ENCODE measurements around the gene SLC13A2.

SLC13A2 gene

DNA sequence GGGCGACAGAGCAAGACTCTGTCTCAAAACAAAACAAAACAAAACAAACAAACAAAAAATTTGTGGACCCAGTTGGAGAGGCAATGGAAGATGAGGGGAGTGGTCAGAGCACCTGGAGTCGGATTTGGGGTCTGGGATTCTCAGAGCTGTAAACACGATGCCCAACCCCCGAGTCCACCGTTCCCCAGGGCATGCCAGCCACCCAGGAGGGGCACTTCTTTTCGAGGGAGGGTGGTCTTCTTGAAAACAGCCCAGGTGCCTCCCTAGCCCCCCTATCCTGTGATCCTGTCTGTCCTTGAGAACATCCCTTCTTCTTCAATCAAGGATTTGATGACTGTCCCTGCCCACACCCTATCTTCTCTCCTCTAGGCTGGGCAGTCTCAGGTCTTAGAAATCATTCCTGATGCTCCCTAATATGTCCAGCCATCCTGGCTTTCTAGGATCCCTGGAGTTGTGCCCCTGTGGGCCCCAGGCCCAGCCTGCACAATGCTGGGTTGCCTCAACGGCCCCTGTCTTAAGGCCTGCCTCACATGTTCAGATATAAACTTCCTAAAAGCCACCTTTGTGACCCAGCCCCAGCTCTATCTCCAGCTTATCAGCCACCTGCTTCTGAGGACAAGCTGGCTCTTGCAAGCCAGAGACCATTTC is 3.1 kb upstream of the SLC13A2 start:
- Histone ChIP-seq H3K9me3 (ENCODE audit: control insufficient read depth, insufficient read depth, low read length) (no peaks in the 10 kb centered on the region), H3K4me1 (ENCODE audit: control insufficient read depth, insufficient read depth, low read length) (no peaks in the 10 kb centered on the region), H3K27ac (ENCODE audit: low read length) (no peak overlapping the region), H3K27me3 (ENCODE audit: control insufficient read depth, insufficient read depth, low read length) (no peaks in the 10 kb centered on the region), H3K36me3 (ENCODE audit: control insufficient read depth, insufficient read depth, low read length) (no peaks in the 10 kb centered on the region), H3K4me3 (ENCODE audit: low read length) (no peak overlapping the region)
- WGBS (ENCODE audit: insufficient coverage, insufficient read length), result no CpG with 5 or more reads among the region's 7 CpGs
- no peak for DNase-seq (ENCODE audit: low read depth, low spot score)

- no peak overlapping the region for H3K27ac ChIP-seq (ENCODE audit: low read length)
- H3K9me3 ChIP-seq (ENCODE audit: control insufficient read depth, insufficient read depth, low read length), result no peaks in the 10 kb centered on the region
- DNase-seq (ENCODE audit: low read depth, low spot score), result no peak
- H3K4me1 ChIP-seq (ENCODE audit: control insufficient read depth, insufficient read depth, low read length), result no peaks in the 10 kb centered on the region
- no peaks in the 10 kb centered on the region for H3K27me3 ChIP-seq (ENCODE audit: control insufficient read depth, insufficient read depth, low read length)
- no CpG with 5 or more reads among the region's 3 CpGs for WGBS (ENCODE audit: insufficient coverage, insufficient read length)
- H3K4me3 ChIP-seq (ENCODE audit: low read length), result no peak overlapping the region
- H3K36me3 ChIP-seq (ENCODE audit: control insufficient read depth, insufficient read depth, low read length), result no peaks in the 10 kb centered on the region
Measured at GRCh38 chr17:28470914-28471366, 2.5 kb upstream of the SLC13A2 start.

DNA sequence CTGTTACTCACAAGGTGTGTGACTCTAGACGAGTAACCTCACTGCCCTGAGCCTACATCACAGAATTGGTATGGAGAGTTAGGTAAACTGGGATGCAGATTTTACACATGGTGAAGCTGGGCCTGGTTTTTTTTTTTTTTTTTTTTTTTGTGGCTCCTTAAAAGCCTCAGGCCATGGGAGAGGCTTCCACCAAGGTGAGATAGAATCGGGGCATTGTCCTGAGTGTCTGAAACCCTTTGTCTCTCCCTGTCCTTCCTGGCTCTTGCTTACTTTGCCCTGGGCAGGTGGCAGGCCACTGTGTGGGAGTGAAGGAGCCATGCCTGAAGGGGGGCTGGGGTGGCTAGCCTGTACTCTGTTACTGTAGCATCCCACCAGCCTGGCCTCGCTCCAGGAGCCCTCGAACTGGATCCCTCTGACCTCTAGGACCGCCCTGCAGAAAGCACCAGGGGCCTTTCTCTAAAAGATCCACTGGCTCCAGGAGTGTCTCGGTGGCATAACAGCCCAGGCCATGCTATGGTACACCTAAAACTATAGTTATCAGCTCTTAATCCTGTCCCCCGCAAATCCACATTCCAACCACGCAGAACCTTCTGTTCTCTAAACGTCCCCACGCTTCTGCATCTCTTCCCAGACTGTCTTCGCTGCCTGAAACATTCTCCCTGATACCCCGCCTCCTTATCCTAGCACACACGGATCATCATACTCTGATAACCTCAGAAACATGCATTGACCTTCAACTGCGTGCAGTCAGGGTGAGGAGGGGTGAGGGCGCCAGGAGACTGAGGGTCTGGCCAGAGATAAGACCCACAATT is 1.7 kb upstream of the SLC13A2 start:
- WGBS (ENCODE audit: insufficient coverage, insufficient read length), result no CpG with 5 or more reads among the region's 15 CpGs
- DNase-seq (ENCODE audit: low read depth, low spot score), result no peak
- Histone ChIP-seq H3K36me3 (ENCODE audit: control insufficient read depth, insufficient read depth, low read length) (no peaks in the 10 kb centered on the region), H3K27ac (ENCODE audit: low read length) (no peak overlapping the region), H3K9me3 (ENCODE audit: control insufficient read depth, insufficient read depth, low read length) (no peaks in the 10 kb centered on the region), H3K4me3 (ENCODE audit: low read length) (no peak overlapping the region), H3K4me1 (ENCODE audit: control insufficient read depth, insufficient read depth, low read length) (no peaks in the 10 kb centered on the region), H3K27me3 (ENCODE audit: control insufficient read depth, insufficient read depth, low read length) (no peaks in the 10 kb centered on the region)

- Histone ChIP-seq H3K9me3 (ENCODE audit: control insufficient read depth, insufficient read depth, low read length) (no peaks in the 10 kb centered on the region), H3K4me1 (ENCODE audit: control insufficient read depth, insufficient read depth, low read length) (no peaks in the 10 kb centered on the region), H3K4me3 (ENCODE audit: low read length) (no peak overlapping the region), H3K27ac (ENCODE audit: low read length) (no peak overlapping the region), H3K27me3 (ENCODE audit: control insufficient read depth, insufficient read depth, low read length) (no peaks in the 10 kb centered on the region), H3K36me3 (ENCODE audit: control insufficient read depth, insufficient read depth, low read length) (no peaks in the 10 kb centered on the region)
- DNase-seq (ENCODE audit: low read depth, low spot score), result no peak
- no CpG with 5 or more reads among the region's 7 CpGs for whole genome bisulfite sequencing (ENCODE audit: insufficient coverage, insufficient read length)
Measured at GRCh38 chr17:28472871-28473497, 460 bp upstream of the SLC13A2 start.

GRCh38 chr17:28474111-28474531 is 677 bp downstream of the SLC13A2 start:
- Histone ChIP-seq H3K27ac (ENCODE audit: low read length) (no peak overlapping the region), H3K4me3 (ENCODE audit: low read length) (no peak overlapping the region)

GRCh38 chr17:28475151-28475900 is 1.9 kb downstream of the SLC13A2 start:
- no peak for DNase-seq (ENCODE audit: low read depth, low spot score)
- Histone ChIP-seq H3K4me3 (ENCODE audit: low read length) (no peak overlapping the region), H3K36me3 (ENCODE audit: control insufficient read depth, insufficient read depth, low read length) (no peaks in the 10 kb centered on the region), H3K4me1 (ENCODE audit: control insufficient read depth, insufficient read depth, low read length) (no peaks in the 10 kb centered on the region), H3K27me3 (ENCODE audit: control insufficient read depth, insufficient read depth, low read length) (no peaks in the 10 kb centered on the region), H3K9me3 (ENCODE audit: control insufficient read depth, insufficient read depth, low read length) (no peaks in the 10 kb centered on the region), H3K27ac (ENCODE audit: low read length) (no peak overlapping the region)
- WGBS (ENCODE audit: insufficient coverage, insufficient read length), result no CpG with 5 or more reads among the region's 9 CpGs

More at GRCh38 chr17:28474111-28474531, 677 bp downstream of the SLC13A2 start:
- Histone ChIP-seq H3K36me3 (ENCODE audit: control insufficient read depth, insufficient read depth, low read length) (no peaks in the 10 kb centered on the region), H3K27me3 (ENCODE audit: control insufficient read depth, insufficient read depth, low read length) (no peaks in the 10 kb centered on the region), H3K4me1 (ENCODE audit: control insufficient read depth, insufficient read depth, low read length) (no peaks in the 10 kb centered on the region), H3K9me3 (ENCODE audit: control insufficient read depth, insufficient read depth, low read length) (no peaks in the 10 kb centered on the region)
- no CpG with 5 or more reads among the region's 7 CpGs for WGBS (ENCODE audit: insufficient coverage, insufficient read length)
- DNase-seq (ENCODE audit: low read depth, low spot score), result no peak

DNA sequence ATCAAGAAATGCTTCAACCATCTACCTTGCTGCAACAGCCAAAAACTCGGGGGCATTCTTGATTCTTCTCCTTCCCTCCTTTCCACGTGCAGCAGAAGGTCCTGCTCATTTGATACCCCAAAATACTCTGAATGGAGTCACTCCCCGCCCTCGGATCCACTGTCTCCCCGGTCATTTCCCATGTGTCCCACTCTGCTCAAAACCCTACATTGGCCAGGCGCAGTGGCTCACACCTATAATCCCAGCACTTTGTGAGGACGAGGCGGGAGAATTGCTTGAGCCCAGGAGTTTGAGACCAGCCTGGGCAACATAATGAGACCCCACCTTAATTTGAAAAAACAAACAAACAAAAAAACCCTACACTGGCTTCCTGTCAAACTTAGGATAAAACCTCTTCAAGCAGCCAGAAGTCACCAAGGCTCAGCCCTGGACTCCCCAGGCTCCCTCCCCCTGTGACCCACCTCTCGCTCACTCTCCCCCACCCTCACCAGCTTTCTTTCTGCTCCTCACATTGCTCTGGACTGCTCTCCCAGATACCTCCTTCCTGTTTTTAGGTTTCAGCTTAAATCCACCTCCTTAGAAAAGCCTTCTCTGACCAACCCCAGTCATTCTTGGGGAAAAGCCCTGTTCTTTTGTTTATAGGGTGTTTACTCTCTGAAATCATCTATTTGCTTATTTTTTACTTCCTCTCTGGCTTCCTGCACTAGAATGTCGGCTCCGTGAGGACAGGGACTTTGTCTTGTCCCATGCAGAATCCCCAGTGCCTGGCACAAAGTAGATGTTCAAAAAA is 2.8 kb downstream of the SLC13A2 start:
- WGBS (ENCODE audit: insufficient coverage, insufficient read length), result no CpG with 5 or more reads among the region's 11 CpGs
- Histone ChIP-seq H3K4me3 (ENCODE audit: low read length) (no peak overlapping the region), H3K36me3 (ENCODE audit: control insufficient read depth, insufficient read depth, low read length) (no peaks in the 10 kb centered on the region), H3K4me1 (ENCODE audit: control insufficient read depth, insufficient read depth, low read length) (peaks cover 4% of the 10 kb centered on the region; the same call in 1 of the 2 replicates), H3K27me3 (ENCODE audit: control insufficient read depth, insufficient read depth, low read length) (no peaks in the 10 kb centered on the region), H3K27ac (ENCODE audit: low read length) (no peak overlapping the region), H3K9me3 (ENCODE audit: control insufficient read depth, insufficient read depth, low read length) (no peaks in the 10 kb centered on the region)
- no peak for DNase-seq (ENCODE audit: low read depth, low spot score)

DNA sequence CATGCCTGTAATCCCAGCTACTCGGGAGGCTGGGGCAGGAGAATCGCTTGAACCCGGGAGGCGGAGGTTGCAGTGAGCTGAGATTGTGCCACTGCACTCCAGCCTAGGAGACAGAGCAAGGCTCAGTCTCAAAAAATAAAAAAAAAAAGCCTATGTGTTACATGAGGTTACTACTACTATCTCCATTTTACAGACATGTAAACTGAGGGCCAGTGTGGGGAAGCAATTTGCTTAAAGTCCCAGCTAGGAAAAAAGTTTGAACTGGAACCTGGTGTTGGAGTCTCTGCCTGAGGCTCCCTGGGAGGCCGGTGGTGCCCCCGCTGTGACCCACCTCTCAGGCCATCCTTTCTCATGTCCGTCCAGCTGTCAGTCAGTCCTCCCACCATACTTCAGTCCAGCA is 4.5 kb downstream of the SLC13A2 start:
- H3K4me3 ChIP-seq (ENCODE audit: low read length), result no peak overlapping the region
- H3K27me3 ChIP-seq (ENCODE audit: control insufficient read depth, insufficient read depth, low read length), result no peaks in the 10 kb centered on the region
- no peak overlapping the region for H3K27ac ChIP-seq (ENCODE audit: low read length)
- peaks cover 4% of the 10 kb centered on the region; the same call in 1 of the 2 replicates for H3K4me1 ChIP-seq (ENCODE audit: control insufficient read depth, insufficient read depth, low read length)
- H3K9me3 ChIP-seq (ENCODE audit: control insufficient read depth, insufficient read depth, low read length), result no peaks in the 10 kb centered on the region
- H3K36me3 ChIP-seq (ENCODE audit: control insufficient read depth, insufficient read depth, low read length), result no peaks in the 10 kb centered on the region
- WGBS (ENCODE audit: insufficient coverage, insufficient read length), result no CpG with 5 or more reads among the region's 7 CpGs
- no peak for DNase-seq (ENCODE audit: low read depth, low spot score)

- no peak for DNase-seq (ENCODE audit: low read depth, low spot score)
- no peak overlapping the region for H3K4me3 ChIP-seq (ENCODE audit: low read length)
Measured at GRCh38 chr17:28478712-28479615, 5.5 kb downstream of the SLC13A2 start.

More at GRCh38 chr17:28478712-28479615, 5.5 kb downstream of the SLC13A2 start:
- Histone ChIP-seq H3K9me3 (ENCODE audit: control insufficient read depth, insufficient read depth, low read length) (no peaks in the 10 kb centered on the region), H3K36me3 (ENCODE audit: control insufficient read depth, insufficient read depth, low read length) (no peaks in the 10 kb centered on the region), H3K27ac (ENCODE audit: low read length) (no peak overlapping the region), H3K27me3 (ENCODE audit: control insufficient read depth, insufficient read depth, low read length) (no peaks in the 10 kb centered on the region), H3K4me1 (ENCODE audit: control insufficient read depth, insufficient read depth, low read length) (peaks cover 4% of the 10 kb centered on the region; the same call in 1 of the 2 replicates)
- no CpG with 5 or more reads among the region's 3 CpGs for WGBS (ENCODE audit: insufficient coverage, insufficient read length)

Data from iPS DF 6.9 (cell line).